Kidney capillary endothelial cell (primary cell): ENCODE data around the gene FOXR1.
A peak's percentile ranks its signal among the peaks of the same experiment; 100 is the strongest.
"Not testable (repeated sequence)": the region's sequence is repeated elsewhere in the genome, so short reads cannot be mapped to it uniquely, and the experiment has no call there.

ENCODE experiments used
- DNase-seq: peaks from one replicate; pipeline ENCODE4 v3.0.0-alpha.2; 2018; ENCODE audit warnings: low spot score

The FOXR1 gene

DNA sequence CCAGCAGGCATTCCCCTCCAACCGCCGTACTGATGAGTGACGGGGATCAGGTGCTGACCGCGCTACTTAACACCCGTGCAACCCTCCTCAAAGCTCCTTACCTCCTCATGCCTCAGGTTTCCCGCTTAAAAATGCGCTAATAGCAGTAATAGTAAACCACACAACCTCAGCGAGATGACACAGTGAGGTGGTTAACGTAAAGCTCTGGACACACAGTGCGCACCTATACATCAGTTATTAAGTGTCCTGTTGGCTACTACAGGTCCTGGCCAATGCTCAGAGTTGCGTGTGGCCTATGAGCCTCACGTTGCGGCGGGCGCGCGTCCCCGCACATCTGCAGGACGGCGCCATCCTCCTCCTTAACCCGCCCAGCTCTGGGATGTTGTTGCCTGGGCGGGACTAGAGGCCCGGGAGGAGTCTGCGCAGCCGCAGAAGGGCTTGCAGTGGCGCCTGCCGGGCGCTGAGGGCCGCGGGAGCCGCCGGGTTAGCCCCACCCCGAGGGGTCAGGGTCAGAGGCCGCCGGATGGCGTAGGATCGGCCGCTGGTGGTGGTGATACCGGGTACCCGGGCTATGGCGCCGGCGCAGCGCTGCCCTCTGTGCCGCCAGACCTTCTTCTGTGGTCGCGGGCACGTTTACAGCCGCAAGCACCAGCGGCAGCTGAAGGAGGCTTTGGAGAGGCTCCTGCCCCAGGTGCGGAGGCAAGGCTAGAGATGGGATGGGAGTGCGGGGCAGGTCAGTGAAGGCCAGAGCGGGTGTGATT, 26.2 kb downstream of the FOXR1 start, which contains the start of gene CENATAC:
CENATAC (plus strand) TSS at position 512 of the 761 bp plus-strand sequence; CDS start at position 572, 60 bp downstream.
- peak; percentile 94 for DNase-seq

DNA sequence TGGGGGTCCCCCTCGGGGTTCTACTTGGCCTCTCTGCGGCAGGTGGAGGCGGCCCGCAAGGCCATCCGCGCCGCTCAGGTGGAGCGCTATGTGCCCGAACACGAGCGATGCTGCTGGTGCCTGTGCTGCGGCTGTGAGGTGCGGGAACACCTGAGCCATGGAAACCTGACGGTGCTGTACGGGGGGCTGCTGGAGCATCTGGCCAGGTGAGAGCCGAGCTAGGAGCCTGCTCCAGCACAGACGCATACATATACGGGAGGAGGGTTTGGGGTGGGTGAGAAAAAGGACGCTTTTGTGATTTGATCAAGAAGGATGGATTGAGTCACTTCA, 26.8 kb downstream of the FOXR1 start:
- DNase-seq: no peak

DNA sequence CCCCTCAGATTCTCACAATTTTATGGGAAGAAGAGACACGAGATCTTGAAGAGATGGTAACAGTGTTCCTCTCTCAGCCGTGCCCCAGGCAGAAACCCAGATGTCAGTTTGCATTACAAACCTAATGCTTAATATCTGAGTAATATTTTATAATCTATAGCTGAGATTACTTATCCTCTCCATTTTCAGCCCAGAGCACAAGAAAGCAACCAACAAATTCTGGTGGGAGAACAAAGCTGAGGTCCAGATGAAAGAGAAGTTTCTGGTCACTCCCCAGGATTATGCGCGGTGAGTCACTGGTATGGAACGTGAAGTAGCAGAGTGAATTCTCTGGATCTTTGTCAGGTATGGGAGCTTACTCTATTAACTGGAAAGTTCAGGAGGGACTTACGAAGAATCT, 27.3 kb downstream of the FOXR1 start:
- peak; percentile 26 for DNase-seq

DNA sequence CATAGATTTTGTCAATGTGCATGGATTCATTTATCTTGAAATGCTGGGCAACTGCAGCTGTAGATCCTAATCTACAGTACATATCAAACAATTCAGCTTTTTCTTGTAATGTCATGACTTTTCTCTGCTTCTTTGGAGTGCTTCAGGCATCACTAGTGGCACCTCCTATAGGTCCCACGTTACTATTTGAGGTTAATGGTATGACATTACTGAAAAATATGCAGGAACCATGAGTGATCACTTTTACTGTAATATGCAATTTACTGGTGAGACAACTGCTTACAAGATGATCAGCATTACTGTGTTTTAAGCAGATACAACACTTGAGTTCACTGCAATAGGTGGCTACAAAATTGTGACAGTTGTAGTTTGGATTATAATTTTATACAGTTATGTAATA, 29.3 kb downstream of the FOXR1 start:
- no peak for DNase-seq

DNA sequence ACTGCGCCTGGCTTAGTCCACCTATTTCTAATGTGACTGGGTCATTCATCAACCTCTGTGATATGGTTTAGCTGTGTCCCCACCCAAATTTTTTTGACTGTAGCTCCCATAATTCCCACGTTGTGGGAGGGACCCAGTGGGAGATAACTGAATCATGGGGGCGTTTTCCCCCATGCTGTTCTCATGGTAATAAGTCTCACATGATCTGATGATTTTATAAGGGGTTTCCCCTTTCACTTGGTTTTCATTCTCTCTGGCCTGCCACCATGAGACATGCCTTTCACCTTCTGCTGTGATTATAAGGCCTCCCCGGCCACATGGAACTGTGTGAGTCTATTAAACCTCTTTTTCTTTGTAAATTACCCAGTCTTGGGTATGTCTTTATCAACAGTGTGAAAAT, 35.1 kb downstream of the FOXR1 start:
- no peak for DNase-seq

DNA sequence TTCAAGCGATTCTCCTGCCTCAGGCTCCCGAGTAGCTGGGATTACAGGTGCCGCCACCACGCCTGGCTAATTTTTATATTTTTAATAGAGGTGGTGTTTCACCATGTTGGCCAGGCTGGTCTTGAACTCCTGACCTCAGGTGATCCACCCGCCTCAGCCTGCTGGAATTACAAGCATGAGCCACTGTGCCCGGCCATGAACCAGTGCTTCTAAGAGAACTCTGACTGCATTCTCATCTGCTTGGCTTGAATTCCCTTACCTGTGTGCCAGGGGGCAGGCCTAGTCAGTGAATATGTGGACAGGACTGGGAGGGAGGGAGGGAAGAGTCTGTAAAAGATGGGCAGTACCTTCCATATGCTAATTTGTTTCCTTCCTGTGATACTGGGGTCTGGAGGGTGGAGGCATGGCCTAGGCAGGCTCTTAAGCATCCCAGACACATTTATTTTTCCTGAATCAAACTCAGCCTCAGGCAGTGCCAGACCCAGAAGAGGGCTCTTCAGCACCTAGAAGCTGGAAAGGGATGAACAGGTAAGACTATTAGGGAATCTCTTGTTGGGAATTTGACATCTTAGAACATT, 40.0 kb downstream of the FOXR1 start:
- DNase-seq: no peak

DNA sequence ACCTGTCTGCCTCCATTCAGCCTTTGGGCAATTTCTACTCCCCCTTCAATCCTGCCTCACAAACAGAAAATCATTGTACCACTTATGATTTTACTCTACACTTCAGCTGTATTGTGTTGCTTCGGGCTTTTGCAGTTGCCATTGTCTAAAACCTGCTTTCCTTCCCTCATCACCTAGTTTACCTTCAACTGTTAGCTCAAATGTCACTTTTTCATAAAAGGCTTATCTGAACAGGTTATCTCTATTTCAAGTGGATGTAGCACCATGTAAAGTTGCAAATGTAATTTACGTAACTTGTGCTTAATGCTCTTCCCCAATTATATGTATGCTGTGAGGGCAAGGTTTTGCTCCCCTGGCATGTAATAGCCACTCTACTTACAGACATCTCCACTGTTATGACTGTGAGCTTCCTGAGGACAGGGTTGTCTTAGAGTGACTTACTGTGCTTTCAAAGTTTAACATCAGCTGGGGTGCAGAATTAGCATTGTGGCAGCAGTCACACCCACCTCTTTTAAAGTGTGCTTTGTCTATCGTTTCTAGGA, 41.1 kb downstream of the FOXR1 start:
- DNase-seq: no peak

DNA sequence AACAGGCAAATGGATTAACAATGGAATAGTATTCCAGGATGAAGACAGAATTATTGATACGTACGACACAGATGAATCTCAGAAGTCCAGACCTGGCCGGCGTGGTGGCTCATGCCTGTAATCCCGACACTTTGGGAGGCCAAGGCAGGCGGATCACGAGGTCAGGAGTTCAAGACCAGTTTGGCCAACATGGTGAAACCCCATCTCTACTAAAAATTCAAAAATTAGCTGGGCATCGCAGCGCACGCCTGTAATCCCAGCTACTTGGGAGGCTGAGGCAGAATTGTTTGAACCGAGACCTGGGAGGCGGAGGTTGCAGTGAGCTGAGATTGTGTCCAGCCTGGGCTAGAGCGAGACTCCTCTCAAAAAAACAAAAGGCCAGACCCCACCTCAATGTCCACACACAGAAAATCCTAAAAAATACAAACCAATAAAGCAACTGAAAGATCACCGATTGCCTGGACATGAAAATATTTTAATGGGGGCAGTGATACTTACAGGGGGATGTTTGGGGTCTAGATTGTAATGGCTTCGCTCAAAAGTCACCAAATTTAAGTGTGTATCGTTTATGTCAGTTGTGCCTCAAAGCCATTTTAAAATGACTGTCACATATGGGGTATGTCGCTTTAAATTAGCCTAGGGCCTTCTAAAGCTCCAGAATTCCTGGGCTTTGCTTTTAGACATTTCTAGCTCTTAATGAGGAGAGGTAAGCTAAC, 42.8 kb downstream of the FOXR1 start:
- DNase-seq: no peak

DNA sequence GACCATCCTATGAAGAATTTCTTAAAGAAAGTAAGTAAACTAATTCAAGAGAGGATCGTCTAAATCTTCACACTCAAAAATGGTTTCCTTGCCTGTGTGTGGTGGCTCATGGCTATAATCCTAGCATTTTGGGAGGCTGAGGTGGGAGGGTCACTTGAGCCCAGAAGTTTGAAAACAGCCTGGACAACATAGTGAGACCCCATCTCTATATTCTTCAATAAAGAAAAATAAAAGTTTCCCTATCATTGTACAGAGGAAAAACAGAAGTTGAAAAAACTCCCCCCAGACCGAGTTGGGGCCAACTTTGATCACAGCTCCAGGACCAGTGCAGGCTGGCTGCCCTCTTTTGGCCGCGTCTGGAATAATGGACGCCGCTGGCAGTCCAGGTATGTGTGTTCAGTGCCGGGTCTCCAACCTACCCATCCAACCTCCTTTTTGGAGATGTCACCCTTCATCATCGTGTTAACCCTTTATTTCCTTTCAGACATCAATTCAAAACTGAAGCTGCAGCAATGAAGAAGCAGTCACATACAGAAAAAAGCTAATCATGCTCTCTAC, 43.6 kb downstream of the FOXR1 start:
- no peak for DNase-seq

DNA sequence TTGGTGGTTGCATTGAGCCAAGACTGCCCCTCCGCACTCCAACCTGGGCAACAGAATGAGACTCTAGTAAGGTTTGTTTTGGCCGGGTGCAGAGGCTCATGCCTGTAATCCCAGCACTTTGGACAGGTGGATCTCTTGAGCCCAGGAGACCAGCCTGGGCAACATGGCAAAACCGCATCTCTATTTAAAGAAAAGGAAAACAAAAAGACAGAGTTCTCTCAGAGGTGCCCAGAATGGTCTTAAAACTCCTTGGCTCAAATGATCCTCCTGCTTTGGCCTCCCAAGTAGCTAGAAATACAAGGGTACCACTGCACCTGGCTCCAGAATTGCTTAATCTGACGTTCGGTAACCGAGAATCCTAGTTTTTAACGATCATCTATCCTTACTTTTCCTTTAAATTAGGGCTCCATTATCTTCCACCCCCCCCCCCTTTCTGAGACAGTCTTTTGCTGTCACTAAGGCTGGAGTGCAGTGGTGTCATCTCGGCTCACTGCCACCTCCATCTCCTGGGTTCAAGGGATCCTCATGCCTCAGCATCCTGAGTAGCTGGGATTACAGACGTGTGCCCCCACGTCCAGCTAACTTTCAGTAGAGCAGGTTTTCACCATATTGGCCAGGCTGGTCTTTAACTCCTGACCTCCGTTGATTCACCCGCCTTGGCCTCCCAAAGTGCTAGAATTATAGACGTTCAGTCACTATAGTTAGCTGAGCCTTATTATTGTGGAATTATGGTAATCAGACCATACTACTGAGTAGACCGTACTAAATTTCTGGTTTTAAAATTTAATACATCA, 44.9 kb downstream of the FOXR1 start:
- DNase-seq: no peak

DNA sequence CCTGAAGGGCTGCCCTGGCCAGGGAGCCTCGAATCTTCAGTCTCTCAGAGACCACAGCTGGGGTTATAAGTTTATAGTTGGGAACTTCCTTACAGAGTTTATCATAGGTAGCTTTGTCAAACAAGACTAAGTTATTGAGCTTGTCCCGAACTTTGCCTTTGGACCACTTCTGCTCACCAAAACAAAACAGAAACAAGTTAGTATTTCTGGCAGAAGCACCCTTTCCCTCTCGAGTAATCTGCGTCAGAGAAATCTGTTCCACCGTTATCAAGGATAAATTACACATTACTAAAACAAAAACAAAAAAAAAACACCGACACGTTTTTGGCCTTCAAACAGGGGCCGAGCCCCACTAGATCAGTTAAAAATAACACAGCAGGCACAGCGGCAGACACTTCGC, 45.8 kb downstream of the FOXR1 start:
- DNase-seq: not testable (repeated sequence)

DNA sequence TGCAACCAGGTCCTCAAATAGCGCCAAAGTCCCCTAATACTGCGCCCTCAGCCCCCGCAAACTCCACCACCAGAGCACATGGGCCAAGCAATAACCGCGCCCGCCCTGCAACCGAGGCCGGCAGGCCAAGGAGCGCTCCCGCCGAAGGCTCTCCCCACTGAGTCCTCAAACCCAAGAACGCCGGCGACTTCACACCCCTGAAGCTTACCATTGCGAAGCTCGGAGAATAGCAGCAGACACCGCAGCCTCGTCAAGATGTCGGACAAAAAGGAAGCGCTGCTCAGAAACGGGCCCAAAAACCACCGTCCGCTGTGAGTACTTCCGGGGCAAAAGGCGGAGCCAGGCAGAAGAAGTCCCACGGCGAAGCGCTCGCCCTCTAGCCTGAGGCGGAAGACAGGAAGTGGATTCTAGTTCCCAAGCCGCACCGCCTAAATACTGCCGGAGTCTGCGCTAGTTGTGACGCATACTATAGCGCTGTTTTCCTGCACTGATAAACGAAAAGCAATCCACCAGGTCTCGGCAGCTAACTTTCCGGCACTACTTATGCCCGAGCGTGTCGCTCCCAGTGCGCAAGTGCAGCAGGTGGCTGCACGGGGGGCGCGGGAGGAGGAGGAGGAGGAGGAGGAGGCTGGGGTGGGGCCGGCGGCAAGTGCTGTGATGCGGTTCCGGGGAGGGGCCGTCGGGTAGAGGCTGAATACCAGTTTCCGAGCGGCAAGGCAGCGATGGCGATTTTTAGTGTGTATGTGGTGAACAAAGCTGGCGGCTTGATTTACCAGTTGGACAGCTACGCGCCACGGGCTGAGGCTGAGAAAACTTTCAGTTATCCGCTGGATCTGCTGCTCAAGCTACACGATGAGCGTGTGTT, 46.7 kb downstream of the FOXR1 start, which contains the start of the genes RPS25 and TRAPPC4:
RPS25 (minus strand) TSS at position 270 of the 865 bp plus-strand sequence; CDS start at position 211, 59 bp downstream.
TRAPPC4 (plus strand) TSS at position 693 of the 865 bp plus-strand sequence; CDS start at position 723, 30 bp downstream.
- peak; percentile 94 for DNase-seq

DNA sequence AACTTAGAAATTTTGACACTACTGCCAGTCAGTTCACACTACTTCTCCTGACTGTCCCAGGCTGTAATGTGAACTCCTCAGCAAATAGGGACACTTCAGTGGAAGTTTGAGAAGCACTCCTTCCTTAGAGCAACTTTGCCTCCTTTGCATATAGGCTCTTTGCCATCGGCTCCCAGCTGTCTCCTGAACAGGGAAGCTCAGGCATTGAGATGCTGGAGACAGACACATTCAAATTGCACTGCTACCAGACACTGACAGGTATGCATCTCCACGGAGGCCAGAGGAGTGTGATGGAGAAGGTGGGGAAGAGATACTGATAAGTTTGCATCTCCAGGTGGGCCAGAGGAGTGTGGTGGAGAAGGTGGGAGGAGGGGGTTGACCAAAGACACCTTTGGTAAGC, 48.4 kb downstream of the FOXR1 start:
- DNase-seq: no peak

DNA sequence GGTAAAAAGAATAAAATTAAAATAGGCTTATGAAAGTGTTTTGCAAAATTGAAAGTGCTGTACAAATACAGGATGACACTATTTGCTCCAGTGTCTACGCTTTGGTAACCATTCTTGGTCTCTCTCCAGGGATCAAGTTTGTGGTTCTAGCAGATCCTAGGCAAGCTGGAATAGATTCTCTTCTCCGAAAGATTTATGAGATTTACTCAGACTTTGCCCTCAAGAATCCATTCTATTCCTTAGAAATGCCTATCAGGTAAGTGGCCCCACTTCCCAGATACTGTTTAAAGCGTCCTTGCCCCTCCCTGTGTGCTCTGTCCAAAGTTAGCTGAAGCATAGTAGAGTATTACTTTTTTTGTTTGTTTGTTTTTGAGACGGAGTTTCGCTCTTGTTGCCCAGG, 50.1 kb downstream of the FOXR1 start:
- DNase-seq: no peak

DNA sequence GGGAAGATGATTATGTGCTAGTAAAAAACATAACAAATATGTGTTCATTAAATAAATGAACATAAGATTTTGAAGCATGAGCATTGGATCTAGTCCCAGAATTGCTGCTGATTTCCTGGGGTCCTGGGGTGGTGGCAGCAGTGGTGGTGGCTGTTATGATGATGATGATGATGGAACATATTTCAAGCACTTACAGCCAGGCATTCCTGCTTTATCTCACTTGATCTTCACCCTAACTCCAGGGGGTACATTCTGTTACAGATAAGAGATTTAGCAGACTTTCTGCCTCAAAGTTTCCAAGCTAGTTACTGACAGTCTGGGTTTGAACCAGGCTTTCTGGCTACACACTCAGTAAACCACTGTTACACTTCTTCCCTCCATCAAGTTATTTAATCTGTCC, 52.2 kb downstream of the FOXR1 start:
- DNase-seq: no peak

DNA sequence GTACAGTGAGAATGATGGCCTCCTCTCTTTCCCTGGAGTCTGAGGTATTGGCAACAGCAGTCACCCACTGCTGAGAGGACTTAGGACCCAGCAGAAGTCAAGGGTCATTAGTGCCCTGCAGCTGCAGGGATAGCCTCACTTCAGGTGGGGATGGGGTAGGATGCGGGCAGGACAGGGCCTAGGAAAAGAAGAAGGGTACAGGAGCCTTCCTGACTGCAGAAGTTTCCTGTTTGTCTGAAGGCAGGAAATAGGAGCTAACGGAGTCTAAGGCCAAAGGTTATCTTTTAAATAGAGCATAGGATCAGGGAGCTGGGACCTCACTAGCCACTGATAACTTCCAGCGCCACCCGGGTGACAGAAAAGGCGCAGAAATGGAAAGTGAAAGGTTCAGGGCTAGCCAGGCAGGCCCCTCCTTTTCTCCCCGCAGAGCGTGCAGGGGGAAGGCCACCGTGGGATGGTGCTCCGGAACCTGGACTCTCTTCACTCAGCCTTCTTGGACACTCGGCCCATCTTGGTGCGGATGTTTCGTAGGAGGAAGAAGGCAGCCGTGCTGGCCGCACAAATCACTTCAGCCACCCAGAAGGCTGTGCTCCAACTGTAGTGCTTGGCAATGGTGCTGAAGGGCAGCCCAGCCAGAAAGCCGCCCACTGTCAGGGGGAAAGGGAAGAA, 53.0 kb downstream of the FOXR1 start:
- no peak for DNase-seq

DNA sequence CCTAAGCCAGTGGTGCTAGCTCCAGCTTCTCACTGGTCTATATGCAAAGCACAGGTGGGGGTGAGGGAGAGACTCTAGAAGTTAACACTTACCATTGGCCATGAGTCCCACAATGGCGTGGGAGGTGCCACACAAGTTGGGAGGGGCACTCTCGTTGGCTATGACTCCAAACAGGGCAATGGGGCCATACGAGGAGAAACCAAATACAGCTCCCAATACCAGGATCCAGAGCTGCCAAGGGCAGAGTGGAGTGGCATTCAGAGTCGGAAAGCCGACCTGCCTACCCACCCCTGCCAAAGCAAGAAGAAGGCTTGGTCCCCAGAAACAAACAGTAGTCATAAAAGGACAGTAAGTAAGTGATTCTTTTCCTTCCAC, 53.5 kb downstream of the FOXR1 start:
- no peak for DNase-seq

DNA sequence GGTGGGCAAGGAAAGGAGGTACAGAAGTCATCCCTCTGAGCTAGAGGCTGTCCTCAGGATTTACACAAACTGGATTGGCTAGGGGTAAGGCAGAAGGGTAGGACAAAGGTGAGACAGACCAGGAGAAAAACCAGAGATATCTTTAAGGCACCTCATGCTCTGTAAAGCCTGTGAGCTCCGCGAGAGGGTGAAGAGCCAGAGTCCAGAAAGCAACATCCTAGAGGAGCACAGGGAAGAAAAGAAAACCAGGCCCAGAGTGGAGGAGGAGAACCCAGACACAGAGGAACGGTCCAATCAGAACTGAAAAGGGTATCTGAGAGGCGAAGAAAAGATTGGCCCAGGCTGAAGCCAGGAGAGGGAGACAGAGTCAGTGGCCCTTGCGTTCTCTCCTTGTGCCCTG, 54.0 kb downstream of the FOXR1 start:
- DNase-seq: no peak

DNA sequence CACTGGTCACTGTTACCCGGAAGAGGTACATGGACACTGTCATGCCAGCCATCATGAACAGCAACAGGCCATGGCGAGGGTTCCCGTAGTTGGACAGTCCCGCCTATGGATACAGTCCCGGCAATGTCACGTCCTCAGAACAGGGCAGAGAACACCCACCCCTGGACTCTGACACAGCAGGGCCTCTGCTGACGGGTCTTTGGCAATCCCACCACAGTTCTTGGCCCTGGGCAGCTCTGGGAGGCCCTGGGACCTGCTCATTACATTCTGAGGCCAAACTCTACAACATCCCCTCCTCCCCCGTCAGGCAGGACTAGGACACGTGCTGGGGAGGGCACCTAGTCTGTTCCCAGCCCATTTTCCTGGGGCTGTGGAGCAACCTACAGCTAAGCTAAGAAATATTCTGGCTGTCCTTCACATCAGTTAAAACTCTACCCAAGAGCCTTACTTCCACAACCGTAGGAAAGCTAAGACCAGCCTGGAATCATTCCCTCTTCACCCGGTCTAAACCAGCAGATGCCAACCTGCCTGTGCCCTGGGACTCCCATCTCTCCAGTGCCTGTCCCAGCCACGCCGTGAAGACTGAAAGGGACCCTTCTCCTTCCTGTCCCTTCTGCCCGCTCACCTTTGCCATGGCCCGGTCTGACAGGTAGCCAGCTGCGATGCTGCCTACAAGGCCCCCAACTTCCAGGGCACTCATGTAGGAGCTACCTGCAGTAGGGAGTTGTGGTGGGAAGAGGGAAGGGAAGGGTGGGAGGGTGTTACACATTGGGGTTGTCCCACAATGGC, 54.6 kb downstream of the FOXR1 start:
- DNase-seq: no peak
